H1 (cell line): ENCODE data around the gene EMC1. TPM values are rescaled to one million over a fixed set of nuclear protein-coding genes. Genes with fewer than 3 reads are reported as not detected.

Experiments used
- CTCF ChIA-PET: fragments of 300-600 bp; sonication (Branson Sonifier 250); formaldehyde crosslinking; loops from one replicate; lab custom pipeline; 2021; ENCODE audit not compliant: partially characterized antibody; lab: Charles Lee
- POLR2A ChIA-PET: fragments of 300-600 bp; sonication (Branson Sonifier 250); formaldehyde crosslinking; loops from one replicate; lab custom pipeline; 2021; ENCODE audit warnings: inconsistent platforms; ENCODE audit not compliant: partially characterized antibody; lab: Charles Lee
- DNase-seq, 2 experiments: peaks; one replicate each; pipeline versions ENCODE4 v3.0.0 to v3.0.0-alpha.2; 2010 to 2022; ENCODE audit warnings: low spot score in 2 of 2, low read depth in 1 of 2, mixed read lengths in 1 of 2
- FAIRE-seq: peaks from 2 replicates; lab custom pipeline; 2011; peaks lifted over from hg19 to GRCh38; lab: Jason Lieb, UNC
- H2AFZ ChIP-seq: 2 replicates; pipeline ENCODE4 v1.8.1; 2012; ENCODE audit warnings: low read length, inconsistent platforms
- H2AK5ac ChIP-seq: 2 replicates; pipeline ENCODE4 v1.6.1; 2013; ENCODE audit warnings: low read depth, low read length
- H2BK120ac ChIP-seq: replicated peaks from 2 replicates; pipeline ENCODE3; 2013; ENCODE audit warnings: low read depth, low read length, inconsistent platforms
- H2BK12ac ChIP-seq: 2 replicates; pipeline ENCODE4 v1.6.1; 2013; ENCODE audit warnings: low read depth, low read length
- H2BK15ac ChIP-seq: 2 replicates; pipeline ENCODE4 v1.6.1; 2013; ENCODE audit warnings: low read length
- H2BK20ac ChIP-seq: 2 replicates; pipeline ENCODE4 v1.6.1; 2013; ENCODE audit warnings: low read length
- H2BK5ac ChIP-seq: 2 replicates; pipeline ENCODE4 v1.6.1; 2013; ENCODE audit warnings: low read depth, low read length
- H3K14ac ChIP-seq: 2 replicates; pipeline ENCODE4 v1.6.1; 2013; ENCODE audit warnings: inconsistent platforms; ENCODE audit not compliant: insufficient read length
- H3K18ac ChIP-seq: 2 replicates; pipeline ENCODE4 v1.6.1; 2013; ENCODE audit warnings: low read length; ENCODE audit errors: extremely low read depth
- H3K23ac ChIP-seq: 2 replicates; pipeline ENCODE4 v1.6.1; 2013; ENCODE audit warnings: inconsistent platforms; ENCODE audit not compliant: insufficient read length
- H3K23me2 ChIP-seq: 2 replicates; pipeline ENCODE4 v1.6.1; 2013; ENCODE audit warnings: low read depth, low read length
- H3K27ac ChIP-seq: 2 replicates; pipeline ENCODE4 v1.6.1; 2011; ENCODE audit warnings: low read depth, low read length, inconsistent platforms
- H3K27me3 ChIP-seq, 4 experiments: replicated peaks in 1 of 4; 1 replicate in 1 of 4; 2 replicates in 3 of 4; pipeline versions ENCODE4 v1.6.1 to v1.8.1; 2011 to 2013; ENCODE audit warnings: low read length in 3 of 4, mild to moderate bottlenecking in 3 of 4, inconsistent platforms in 2 of 4, mixed read lengths in 2 of 4, moderate library complexity in 1 of 4; ENCODE audit not compliant: control insufficient read depth in 3 of 4, insufficient read depth in 3 of 4; ENCODE audit errors: extremely low read depth in 1 of 4
- H3K36me3 ChIP-seq, 4 experiments: 2 replicates each; pipeline versions ENCODE4 v1.6.1 to v1.8.1; 2011 to 2013; ENCODE audit warnings: mild to moderate bottlenecking in 4 of 4, low read length in 3 of 4, moderate library complexity in 2 of 4, control low read depth in 1 of 4, inconsistent platforms in 1 of 4; ENCODE audit not compliant: insufficient read depth in 4 of 4, control insufficient read depth in 2 of 4
- H3K4ac ChIP-seq: replicated peaks from 2 replicates; pipeline ENCODE3; 2013; ENCODE audit warnings: low read length, low read depth, mixed read lengths, inconsistent platforms; ENCODE audit not compliant: insufficient read length
- H3K4me1 ChIP-seq, 4 experiments: replicated peaks in 1 of 4; 1 replicate in 1 of 4; 2 replicates in 3 of 4; pipeline versions ENCODE4 v1.6.1 to v1.8.1; 2011 to 2013; ENCODE audit warnings: low read length in 3 of 4, inconsistent platforms in 2 of 4, mixed read lengths in 1 of 4; ENCODE audit not compliant: insufficient read depth in 4 of 4, control insufficient read depth in 3 of 4
- H3K4me2 ChIP-seq, 2 experiments: 2 replicates each; pipeline versions ENCODE4 v1.6.1 to v1.8.1; 2011 to 2013; ENCODE audit warnings: low read depth in 2 of 2, low read length in 2 of 2, control low read depth in 1 of 2, inconsistent platforms in 1 of 2, mild to moderate bottlenecking in 1 of 2; ENCODE audit not compliant: insufficient read depth in 1 of 2
- H3K4me3 ChIP-seq, 4 experiments: fragments of 200-600, 300-600 bp in 1 of 4; sonication (generic), shearing (Covaris generic), sonication (Bioruptor Twin) in 1 of 4; 2 replicates each; pipeline versions ENCODE4 v1.5.1 to v1.8.1; 2011 to 2016; ENCODE audit warnings: low read length in 4 of 4, low read depth in 3 of 4, control low read depth in 2 of 4, inconsistent platforms in 2 of 4, mild to moderate bottlenecking in 2 of 4, mixed read lengths in 1 of 4, moderate library complexity in 1 of 4; ENCODE audit not compliant: insufficient read depth in 2 of 4; ENCODE audit errors: extremely low read depth in 1 of 4
- H3K56ac ChIP-seq: replicated peaks from 2 replicates; pipeline ENCODE3; 2013; ENCODE audit warnings: low read depth, mild to moderate bottlenecking, mixed read lengths, low read length, inconsistent platforms; ENCODE audit not compliant: insufficient read length
- H3K79me1 ChIP-seq: 2 replicates; pipeline ENCODE4 v1.6.1; 2013; ENCODE audit warnings: low read depth, low read length, control low read depth
- H3K79me2 ChIP-seq, 2 experiments: 2 replicates each; pipeline versions ENCODE4 v1.6.1 to v1.8.1; 2012 to 2013; ENCODE audit warnings: low read length in 2 of 2, mild to moderate bottlenecking in 2 of 2, inconsistent platforms in 1 of 2; ENCODE audit not compliant: insufficient read depth in 2 of 2, control insufficient read depth in 1 of 2
- H3K9ac ChIP-seq, 4 experiments: replicated peaks in 1 of 4; 1 replicate in 1 of 4; 2 replicates in 3 of 4; pipeline versions ENCODE4 v1.6.1 to v1.8.1; 2011 to 2013; ENCODE audit warnings: low read depth in 3 of 4, low read length in 3 of 4, control low read depth in 2 of 4, mild to moderate bottlenecking in 2 of 4, moderate library complexity in 2 of 4, inconsistent platforms in 1 of 4; ENCODE audit errors: extremely low read depth in 1 of 4
- H3K9me3 ChIP-seq, 2 experiments: 2 replicates each; pipeline versions ENCODE4 v1.6.1 to v1.8.1; 2012 to 2013; ENCODE audit warnings: mild to moderate bottlenecking in 2 of 2, moderate library complexity in 2 of 2, control low read depth in 1 of 2, inconsistent platforms in 1 of 2, low read depth in 1 of 2, low read length in 1 of 2, mixed read lengths in 1 of 2; ENCODE audit not compliant: insufficient read depth in 2 of 2
- H4K20me1 ChIP-seq, 2 experiments: replicated peaks in 1 of 2; 2 replicates each; pipeline versions ENCODE3 to v1.8.1; 2011 to 2013; ENCODE audit warnings: inconsistent platforms in 2 of 2, low read length in 2 of 2, mild to moderate bottlenecking in 1 of 2; ENCODE audit not compliant: insufficient read depth in 2 of 2, control insufficient read depth in 1 of 2
- H4K5ac ChIP-seq: 2 replicates; pipeline ENCODE4 v1.6.1; 2013; ENCODE audit warnings: low read length, low read depth, mixed read lengths, inconsistent platforms; ENCODE audit not compliant: insufficient read length
- H4K8ac ChIP-seq: 2 replicates; pipeline ENCODE4 v1.8.0; 2013; ENCODE audit warnings: mild to moderate bottlenecking, moderate library complexity, low read length, inconsistent platforms; ENCODE audit not compliant: insufficient read depth; ENCODE audit errors: extremely low read depth
- H4K91ac ChIP-seq: replicated peaks from 2 replicates; pipeline ENCODE3; 2013; ENCODE audit warnings: low read length, mixed read lengths, inconsistent platforms; ENCODE audit not compliant: insufficient read length
- ASH2L ChIP-seq: fragments of 200-600, 300-600 bp; sonication (generic); IDR thresholded peaks from one replicate; pipeline ENCODE4 v1.7.1; 2017; ENCODE audit warnings: low read length
- CEBPB ChIP-seq: IDR thresholded peaks from 2 replicates; pipeline ENCODE4 v1.6.1; 2012; ENCODE audit warnings: low read depth, low read length
- CHD2 ChIP-seq: IDR thresholded peaks from 2 replicates; pipeline ENCODE4 v1.6.1; 2012; ENCODE audit warnings: low read length, improper control_type of control experiment
- CTBP2 ChIP-seq: IDR thresholded peaks from 2 replicates; pipeline ENCODE4 v1.7.0; 2011; ENCODE audit warnings: borderline replicate concordance, mild to moderate bottlenecking, moderate library complexity, mixed read lengths, low read length; ENCODE audit not compliant: insufficient read depth, insufficient read length
- EP300 ChIP-seq, 2 experiments: IDR thresholded peaks; 1 replicate in 1 of 2; 2 replicates in 1 of 2; pipeline ENCODE4 v1.6.1; 2011 to 2012; ENCODE audit warnings: low read depth in 2 of 2, low read length in 2 of 2, mild to moderate bottlenecking in 2 of 2, borderline replicate concordance in 1 of 2, inconsistent platforms in 1 of 2, moderate library complexity in 1 of 2
- HDAC6 ChIP-seq: IDR thresholded peaks from one replicate; pipeline ENCODE4 v1.7.1; 2012; ENCODE audit warnings: low read depth, mild to moderate bottlenecking, inconsistent platforms, low read length, moderate library complexity
- KDM4A ChIP-seq: IDR thresholded peaks from one replicate; pipeline ENCODE4 v1.7.1; 2012; ENCODE audit warnings: low read depth, mild to moderate bottlenecking, moderate library complexity, low read length, inconsistent platforms; ENCODE audit not compliant: severe bottlenecking
- MAFK ChIP-seq: IDR thresholded peaks from 2 replicates; pipeline ENCODE4 v1.6.1; 2012; ENCODE audit warnings: low read depth, mild to moderate bottlenecking, improper control_type of control experiment, low read length
- POLR2AphosphoS5 ChIP-seq: IDR thresholded peaks from 2 replicates; pipeline ENCODE4 v1.6.1; 2011; ENCODE audit warnings: low read depth, low read length
- SIRT6 ChIP-seq: IDR thresholded peaks from one replicate; pipeline ENCODE4 v1.7.1; 2012; ENCODE audit warnings: low read length, inconsistent platforms
- SRF ChIP-seq: IDR thresholded peaks from 2 replicates; pipeline ENCODE4 v1.6.1; 2011; ENCODE audit warnings: mild to moderate bottlenecking, low read depth, low read length, moderate library complexity
- TBP ChIP-seq: IDR thresholded peaks from 2 replicates; pipeline ENCODE4 v1.6.1; 2011; ENCODE audit warnings: low read depth, low read length, improper control_type of control experiment
- TEAD4 ChIP-seq: IDR thresholded peaks from 2 replicates; pipeline ENCODE4 v1.6.1; 2012; ENCODE audit warnings: low read depth, low read length, inconsistent platforms, mixed read lengths
- WGBS, 2 experiments: shearing (Covaris generic) in 1 of 2; methylation state at CpG; one replicate each; pipeline versions ENCODE4 v1.1.6 to v1.1.7; 2013 to 2015; ENCODE audit warnings: low lambda C conversion rate in 2 of 2, mixed read lengths in 2 of 2, inconsistent platforms in 1 of 2, low coverage in 1 of 2, missing lambda C conversion rate in 1 of 2; ENCODE audit not compliant: insufficient replicate concordance in 2 of 2, insufficient coverage in 1 of 2, insufficient read length in 1 of 2; ENCODE audit errors: extremely low coverage in 1 of 2, missing lambda C conversion rate in 1 of 2; 5-methylcytosine and 5-hydroxymethylcytosine counted together
- polyA plus RNA-seq, 7 experiments: library from polyadenylated mRNA; depleted of rRNA in 3 of 7; stranded (reverse) in 5 of 7; unstranded in 2 of 7; fragments of >200 nt in 5 of 7; fragments of 200-250 nt in 2 of 7; gene quantifications; 1 replicate in 5 of 7; 2 replicates in 1 of 7; 4 replicates in 1 of 7; pipeline versions ENCODE4 v1.2.1 to v1.2.3, GENCODE V29; 2011 to 2013; ENCODE audit warnings: missing spikeins in 2 of 7, mixed read lengths in 2 of 7
- total RNA-seq: library from RNA; stranded (reverse); fragmentation: NEBNext Ultra II Directional; extraction: Animal tissue kit (Norgen Biotek cat#: 25700); gene quantifications from 2 replicates; pipeline ENCODE4 v1.2.1, GENCODE V29; 2021

EMC1 gene
- total and polyA plus RNA-seq, 2 of the 8 experiments (the other 6 are each of a cell fraction or from before 2014, with no cell fraction given), result 51.0 to 53.5 TPM

GRCh38 chr1:19186001-19186400 lies 65.3 kb downstream of the EMC1 start:
- Histone ChIP-seq H2BK5ac (no peak overlapping the region), H3K36me3 (peaks cover 29 to 85% (median 62%) of the 10 kb centered on the region in 4 experiments), H2BK120ac (no peak overlapping the region), H3K56ac (no peak overlapping the region), H3K4ac (no peak overlapping the region), H3K79me2 (peaks cover 0 to 5% of the 10 kb centered on the region in 2 experiments; a peak in 1 of 4 replicates), H3K23ac (no peak overlapping the region), H2BK12ac (no peak overlapping the region), H3K79me1 (no peaks in the 10 kb centered on the region), H3K4me2 (no peak overlapping the region), H2AFZ (no peak overlapping the region), H2AK5ac (no peak overlapping the region), H3K4me3 (no peak overlapping the region), H3K9me3 (no peaks in the 10 kb centered on the region), H2BK20ac (no peak overlapping the region), H4K20me1 (peaks cover 0 to 7% of the 10 kb centered on the region in 2 experiments), H3K9ac (no peak overlapping the region), H3K14ac (no peak overlapping the region), H4K5ac (no peak overlapping the region), H4K8ac (no peak overlapping the region), H3K18ac (no peak overlapping the region), H4K91ac (no peak overlapping the region), H3K4me1 (peaks cover 0 to 2% (median 0%) of the 10 kb centered on the region in 4 experiments; a peak in 1 of 7 replicates), H3K27me3 (no peaks in the 10 kb centered on the region), H3K27ac (no peak overlapping the region), H2BK15ac (no peak overlapping the region), H3K23me2 (peaks cover 6% of the 10 kb centered on the region; the same call in 1 of the 2 replicates)
- no peak for TF ChIP-seq CEBPB
- no peak for TF ChIP-seq CHD2
- no peak for TF ChIP-seq HDAC6
- no peak for TF ChIP-seq POLR2AphosphoS5
- no peak for TF ChIP-seq SRF
- no peak for TF ChIP-seq EP300 (IDR thresholded peaks at IDR 0.05; ENCODE audit: borderline replicate concordance in 1 of 2, low read depth in 2 of 2, low read length in 2 of 2)
- TF ChIP-seq ASH2L, result no peak
- no peak for TF ChIP-seq SIRT6
- TF ChIP-seq MAFK, result no peak
- TF ChIP-seq KDM4A, result no peak
- no peak for TF ChIP-seq CTBP2
- no peak for TF ChIP-seq TEAD4
- no peak for TF ChIP-seq TBP
- DNase-seq, result no peak
- 100% methylated on average over 2 of the region's 2 CpGs; no CpG with 5 or more reads in 1 of the 2 experiments for WGBS, 2 experiments
- ChIA-PET POLR2A (no interaction called here), CTCF (interaction anchor here (3.5 kb wide), 1 partner anchor 38 kb away, joined by 7 read pairs; no protein-coding TSS in a partner anchor)
- no peak for FAIRE-seq
